GM11168 (cell line): ENCODE results near the gene DZIP3.
"Not testable (repeated sequence)": the region's sequence is repeated elsewhere in the genome, so short reads cannot be mapped to it uniquely, and the experiment has no call there.

Experiments
- in situ Hi-C: fragments of 300-500 bp; cut with MboI; formaldehyde crosslinking; loops from one replicate; pipeline ENCODE4 v1.12.0; 2022; ENCODE audit warnings: low sequenced_read_pairs; ENCODE audit not compliant: unreplicated experiment

Gene DZIP3

GRCh38 chr3:108595321-108595720 lies 5.8 kb downstream of the DZIP3 start:
- in situ Hi-C loops, result no loop called here

GRCh38 chr3:108598375-108598774 lies 8.9 kb downstream of the DZIP3 start:
- in situ Hi-C loops, result no loop called here

GRCh38 chr3:108599677-108600409 lies 10.3 kb downstream of the DZIP3 start:
- in situ Hi-C loops, result no loop called here

- in situ Hi-C loops, result no loop called here
Observed at GRCh38 chr3:108602249-108602934, 12.9 kb downstream of the DZIP3 start.

GRCh38 chr3:108602935-108603294 lies 13.4 kb downstream of the DZIP3 start:
- in situ Hi-C loops, result no loop called here

GRCh38 chr3:108603691-108604090 lies 14.2 kb downstream of the DZIP3 start:
- in situ Hi-C loops, result no loop called here

GRCh38 chr3:108605028-108605427 lies 15.5 kb downstream of the DZIP3 start:
- in situ Hi-C loops, result no loop called here

GRCh38 chr3:108605491-108605890 lies 16.0 kb downstream of the DZIP3 start:
- in situ Hi-C loops, result no loop called here

- in situ Hi-C loops, result no loop called here
Observed at GRCh38 chr3:108608750-108609149, 19.2 kb downstream of the DZIP3 start.

- in situ Hi-C loops, result no loop called here
Observed at GRCh38 chr3:108610651-108611050, 21.1 kb downstream of the DZIP3 start.

- in situ Hi-C loops, result not testable (repeated sequence)
Observed at GRCh38 chr3:108616090-108616489, 26.6 kb downstream of the DZIP3 start.

GRCh38 chr3:108620250-108620649 lies 30.7 kb downstream of the DZIP3 start:
- in situ Hi-C loops, result no loop called here

- in situ Hi-C loops, result no loop called here
Observed at GRCh38 chr3:108623504-108623903, 34.0 kb downstream of the DZIP3 start.

- in situ Hi-C loops, result no loop called here
Observed at GRCh38 chr3:108629974-108630373, 40.5 kb downstream of the DZIP3 start.

- in situ Hi-C loops, result no loop called here
Observed at GRCh38 chr3:108642526-108642925, 53.0 kb downstream of the DZIP3 start.

GRCh38 chr3:108645364-108645763 lies 55.8 kb downstream of the DZIP3 start:
- in situ Hi-C loops, result no loop called here

GRCh38 chr3:108655664-108656063 lies 66.1 kb downstream of the DZIP3 start:
- in situ Hi-C loops, result not testable (repeated sequence)

GRCh38 chr3:108661699-108662098 lies 72.2 kb downstream of the DZIP3 start:
- in situ Hi-C loops, result no loop called here

- in situ Hi-C loops, result no loop called here
Observed at GRCh38 chr3:108662142-108662738, 72.7 kb downstream of the DZIP3 start.

- in situ Hi-C loops, result no loop called here
Observed at GRCh38 chr3:108664266-108664665, 74.7 kb downstream of the DZIP3 start.

GRCh38 chr3:108667312-108667711 lies 77.8 kb downstream of the DZIP3 start:
- in situ Hi-C loops, result no loop called here

GRCh38 chr3:108669208-108669607 lies 79.7 kb downstream of the DZIP3 start:
- in situ Hi-C loops, result no loop called here
